ENCODE results near the gene OTOP3.
"Not testable (repeated sequence)": the region's sequence is repeated elsewhere in the genome, so short reads cannot be mapped to it uniquely, and the experiment has no call there.

OTOP3 gene

DNA sequence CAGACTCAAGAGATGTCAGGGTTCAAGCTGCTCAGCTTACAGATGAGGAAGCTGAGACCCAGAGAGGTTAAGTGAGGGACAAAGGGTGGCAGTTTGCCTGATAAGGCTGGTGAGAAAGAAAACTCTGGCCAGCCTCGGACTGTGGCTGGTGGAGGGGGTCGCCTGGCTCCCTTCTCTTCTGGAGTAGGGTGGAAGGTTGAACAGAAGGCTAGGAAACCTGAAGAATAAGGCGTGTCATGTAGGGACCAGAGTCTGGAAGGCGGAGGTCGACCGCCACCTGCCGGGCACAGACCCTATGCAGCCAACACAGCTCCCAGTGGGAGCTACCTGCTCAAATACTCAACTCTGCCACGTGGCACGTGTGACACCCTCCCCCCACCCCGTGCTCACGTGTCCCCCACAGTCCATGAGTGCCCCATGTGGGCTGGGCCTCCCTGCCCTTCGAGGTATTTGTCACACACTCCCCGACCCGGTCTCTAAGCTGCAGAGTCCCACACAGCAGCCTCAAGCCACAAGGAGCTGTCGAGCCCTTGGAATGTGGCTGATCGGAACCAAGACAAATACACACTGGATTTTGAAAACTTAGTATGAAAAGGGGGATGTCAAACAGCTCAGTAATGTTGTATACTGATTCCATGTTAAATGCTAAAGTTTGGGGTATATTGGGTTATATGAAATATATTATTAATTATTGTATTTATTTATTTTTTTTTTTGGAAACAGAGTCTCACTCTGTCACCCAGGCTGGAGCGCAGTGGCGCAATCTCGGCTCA lies 25.1 kb downstream of the OTOP3 start:
- DNase-seq (ENCODE audit: low read depth in 4 of 4, low spot score in 1 of 4) = peak in 2 of 4 experiments; percentile 30 to 50

- DNase-seq (ENCODE audit: low read depth in 4 of 4, low spot score in 1 of 4) = peak; percentile 74 to 89 (median 81)
Measured at GRCh38 chr17:74961657-74962350, 26.1 kb downstream of the OTOP3 start.

DNA sequence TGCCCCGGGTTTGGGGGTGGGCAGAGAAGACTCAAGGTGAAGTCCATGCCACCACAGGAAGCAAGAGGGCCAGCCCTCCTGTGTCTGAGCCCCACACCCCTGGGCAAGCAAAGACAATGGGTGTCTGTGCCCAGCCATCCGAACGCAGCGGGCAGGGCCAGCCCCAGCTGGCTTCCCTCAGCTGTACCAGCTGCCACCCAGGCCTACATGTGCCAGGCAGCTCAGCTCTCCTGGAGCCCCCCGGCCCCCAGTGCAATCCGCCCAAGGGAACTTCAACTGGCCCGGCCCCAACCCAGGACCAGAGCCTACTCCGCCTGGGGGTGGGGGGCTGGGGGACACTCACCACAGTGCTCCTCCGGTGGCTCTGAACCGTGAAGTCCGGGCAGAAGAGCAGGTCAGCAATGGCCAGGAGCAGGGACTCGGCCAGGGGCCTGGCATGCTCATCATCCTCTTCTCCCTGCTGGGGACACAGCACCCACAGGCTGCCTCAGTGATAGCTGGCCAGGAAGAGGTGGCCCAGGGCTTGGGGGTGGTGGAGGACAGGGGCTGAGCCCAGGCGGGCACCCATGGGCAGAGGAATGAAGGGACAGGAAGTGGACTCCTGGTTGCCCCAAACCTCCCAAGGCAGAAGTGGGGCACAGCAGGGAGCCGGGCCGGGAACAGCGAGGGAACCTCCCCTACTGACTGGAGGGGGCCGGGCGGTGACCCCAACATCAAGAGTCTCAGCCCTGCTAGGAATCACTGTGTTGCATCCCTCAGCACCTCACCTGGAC lies 27.1 kb downstream of the OTOP3 start:
- DNase-seq (ENCODE audit: low read depth in 4 of 4, low spot score in 1 of 4) = no peak

- no peak for DNase-seq (ENCODE audit: low read depth in 4 of 4, low spot score in 1 of 4)
Measured at GRCh38 chr17:74963656-74964055, 28.0 kb downstream of the OTOP3 start.

GRCh38 chr17:74964246-74964761 lies 28.6 kb downstream of the OTOP3 start:
- no peak for DNase-seq (ENCODE audit: low read depth in 4 of 4, low spot score in 1 of 4)

GRCh38 chr17:74964988-74965622 lies 29.4 kb downstream of the OTOP3 start:
- DNase-seq (ENCODE audit: low read depth in 4 of 4, low spot score in 1 of 4) = no peak

- no peak for DNase-seq (ENCODE audit: low read depth in 4 of 4, low spot score in 1 of 4)
Measured at GRCh38 chr17:74968361-74968780, 32.7 kb downstream of the OTOP3 start.

GRCh38 chr17:74969501-74969900 lies 33.8 kb downstream of the OTOP3 start:
- DNase-seq (ENCODE audit: low read depth in 4 of 4, low spot score in 1 of 4) = not testable (repeated sequence)

DNA sequence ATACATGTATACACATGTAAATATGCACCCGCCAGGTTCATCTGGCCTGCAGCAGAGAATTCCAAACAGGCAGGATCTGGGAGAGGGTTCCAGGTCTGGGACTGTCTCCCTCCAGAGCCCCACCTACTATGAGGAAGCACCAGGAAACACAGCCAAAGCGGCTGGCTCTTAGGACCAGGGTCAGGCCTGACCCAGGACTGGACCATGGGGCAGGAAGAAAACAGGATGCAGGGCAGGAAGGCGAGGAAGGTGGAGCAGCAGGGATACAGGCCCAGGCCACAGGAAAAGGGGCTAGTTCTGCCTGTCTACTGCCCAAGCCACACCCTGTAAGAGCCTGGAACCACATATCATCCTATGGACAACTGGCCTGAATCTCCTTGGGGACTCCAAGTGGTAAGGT lies 34.7 kb downstream of the OTOP3 start:
- no peak for DNase-seq (ENCODE audit: low read depth in 4 of 4, low spot score in 1 of 4)

DNA sequence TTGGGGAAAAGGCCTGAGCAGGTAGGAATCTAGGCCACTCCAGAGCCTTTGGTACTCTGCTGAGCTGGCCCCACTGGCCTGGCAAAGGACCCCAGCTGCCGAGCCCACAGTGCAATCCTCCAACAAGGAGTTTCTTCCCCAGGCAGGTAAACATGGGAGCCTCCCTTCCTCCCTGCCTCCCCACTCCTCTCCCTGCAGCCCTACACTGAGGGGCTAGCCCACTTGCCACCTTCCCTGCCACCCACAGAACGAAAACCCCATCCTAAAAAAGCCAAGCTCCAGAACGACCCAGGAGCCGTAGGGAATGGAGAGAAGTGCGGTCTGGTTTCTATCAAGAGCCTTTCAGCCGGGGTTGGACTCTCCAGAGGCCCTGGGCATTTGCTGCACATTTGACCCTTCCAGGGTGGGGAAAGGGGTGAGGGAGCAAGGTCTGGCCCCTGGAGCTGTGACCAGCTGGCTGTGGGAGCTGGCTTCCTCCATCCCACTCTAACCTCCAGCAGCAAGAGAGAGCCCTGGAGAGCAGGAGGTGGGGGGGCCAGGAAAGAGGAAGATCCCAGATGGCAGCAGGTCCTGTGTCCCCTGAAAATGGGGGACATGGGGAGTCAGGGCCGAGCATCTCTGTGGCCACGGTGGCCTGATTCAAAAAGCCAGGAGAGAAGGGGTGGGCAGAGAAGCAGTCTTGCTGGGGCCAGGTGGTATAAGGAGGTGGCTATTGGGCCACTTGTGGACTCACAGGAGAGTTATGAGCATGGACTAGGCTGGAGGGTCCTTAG lies 35.6 kb downstream of the OTOP3 start:
- no peak for DNase-seq (ENCODE audit: low read depth in 4 of 4, low spot score in 1 of 4)

- no peak for DNase-seq (ENCODE audit: low read depth in 4 of 4, low spot score in 1 of 4)
Measured at GRCh38 chr17:74971842-74972106, 36.1 kb downstream of the OTOP3 start.

GRCh38 chr17:74972107-74972972 lies 36.6 kb downstream of the OTOP3 start, which contains the start of gene HID1:
Gene HID1, minus strand, starts transcription at chr17:74972759. Its CDS starts 103 bp downstream, at chr17:74972656.
- DNase-seq (ENCODE audit: low read depth in 4 of 4, low spot score in 1 of 4) = peak; percentile 55 to 69 (median 64)

GRCh38 chr17:74972973-74973328 lies 37.3 kb downstream of the OTOP3 start:
- DNase-seq (ENCODE audit: low read depth in 4 of 4, low spot score in 1 of 4) = no peak

- no peak for DNase-seq (ENCODE audit: low read depth in 4 of 4, low spot score in 1 of 4)
Measured at GRCh38 chr17:74975943-74976342, 40.2 kb downstream of the OTOP3 start.

- no peak for DNase-seq (ENCODE audit: low read depth in 4 of 4, low spot score in 1 of 4)
Measured at GRCh38 chr17:74977802-74978201, 42.1 kb downstream of the OTOP3 start.

GRCh38 chr17:74978240-74978639 lies 42.5 kb downstream of the OTOP3 start:
- DNase-seq (ENCODE audit: low read depth in 4 of 4, low spot score in 1 of 4) = no peak

DNA sequence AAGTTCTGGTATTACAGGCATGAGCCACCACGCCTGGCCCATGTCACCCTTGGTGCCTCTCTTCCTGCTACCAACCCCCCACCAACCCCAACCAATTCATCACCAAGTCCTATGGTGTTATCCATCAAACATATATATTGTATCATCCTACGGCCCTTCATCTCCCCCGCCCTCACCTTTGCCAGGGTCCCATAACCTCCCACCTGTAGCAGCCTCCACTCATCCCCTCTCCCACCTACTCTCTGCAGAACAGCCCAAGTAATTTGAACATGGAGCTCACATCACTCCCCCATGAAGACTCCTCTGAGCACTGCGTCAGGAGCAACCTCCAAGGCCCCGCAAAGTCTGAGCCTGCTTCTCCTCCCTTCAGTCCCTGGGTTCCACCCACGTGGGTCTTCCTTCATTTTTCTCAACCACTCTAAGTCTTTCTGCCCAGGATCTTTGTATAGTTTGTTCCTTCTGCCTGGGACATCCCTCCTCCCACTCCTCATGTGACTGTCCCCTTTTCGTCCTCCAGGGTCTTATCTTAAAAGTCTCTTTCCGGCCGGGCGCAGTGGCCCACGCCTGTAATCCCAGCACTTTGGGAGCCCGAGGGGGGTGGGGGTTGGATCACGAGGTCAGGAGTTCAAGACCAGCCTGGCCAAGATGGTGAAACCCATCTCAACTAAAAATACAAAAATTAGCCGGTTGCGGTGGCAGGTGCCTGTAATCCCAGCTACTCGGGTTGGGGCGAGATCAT lies 43.9 kb downstream of the OTOP3 start:
- DNase-seq (ENCODE audit: low read depth in 4 of 4, low spot score in 1 of 4) = no peak

DNA sequence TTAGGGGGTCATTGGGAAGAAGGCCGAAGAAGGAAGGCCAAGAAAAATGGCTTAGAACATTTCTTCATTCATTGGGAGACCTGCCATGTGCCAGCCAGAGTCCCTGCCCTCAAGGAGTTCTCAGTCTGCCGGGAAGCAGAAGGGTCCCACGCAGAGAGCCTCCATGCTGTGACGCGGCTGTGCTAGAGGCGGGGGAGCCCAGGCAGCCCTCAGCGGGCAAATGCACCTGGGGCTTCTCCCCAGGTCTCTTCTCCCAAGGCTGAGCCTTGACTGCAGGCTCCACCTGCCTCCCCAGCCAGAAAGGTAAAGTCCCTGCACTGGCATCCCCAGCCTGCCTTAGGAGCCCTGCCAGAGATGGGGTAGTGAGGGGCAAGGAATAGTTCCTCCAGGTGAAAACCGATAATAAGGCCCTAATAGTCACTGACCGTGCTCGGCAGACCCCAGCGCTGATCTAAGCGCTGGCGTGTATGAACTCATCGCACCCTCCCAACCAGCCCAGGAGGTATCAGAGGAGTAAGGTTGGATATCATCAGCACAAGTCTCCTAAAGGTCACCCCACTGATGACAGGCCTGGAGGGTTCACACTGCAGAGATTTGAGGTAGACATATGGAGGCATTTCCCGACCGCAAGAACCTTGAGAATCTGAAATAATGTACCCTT lies 45.8 kb downstream of the OTOP3 start:
- DNase-seq (ENCODE audit: low read depth in 4 of 4, low spot score in 1 of 4) = no peak

Data from stimulated activated CD4-positive, alpha-beta T cell treated with anti-CD3 and anti-CD28 coated beads, Interleukin-1b, Interleukin-23, amount 100 ng/mL, for 24 hours (primary cell).